Astrocyte of the spinal cord (primary cell): ENCODE measurements around the gene TRIM66.

Experiments
- DNase-seq: peaks from one replicate; pipeline ENCODE4 v3.0.0; 2011; ENCODE audit warnings: low read depth, low spot score
- H3K4me3 ChIP-seq: 2 replicates; pipeline ENCODE4 v1.5.1; 2011; ENCODE audit warnings: low read depth, mild to moderate bottlenecking, low read length, moderate library complexity
- CTCF ChIP-seq: IDR thresholded peaks from 2 replicates; pipeline ENCODE4 v1.5.1; 2012; ENCODE audit warnings: low read depth, mild to moderate bottlenecking, low read length, inconsistent platforms
- in situ Hi-C: cut with HindIII; loops from 2 replicates; pipeline ENCODE4 v1.10.0; 2017; ENCODE audit warnings: low sequenced_read_pairs

TRIM66 gene

GRCh38 chr11:8617063-8617462, 65.4 kb downstream of the TRIM66 start:
- in situ Hi-C loops: no loop called here
- TF ChIP-seq CTCF: no peak
- DNase-seq: no peak
- no peak overlapping the region for H3K4me3 ChIP-seq

- in situ Hi-C loops: no loop called here
- H3K4me3 ChIP-seq: no peak overlapping the region
- DNase-seq: no peak
- TF ChIP-seq CTCF: no peak
Observed at GRCh38 chr11:8615291-8616032, 67.0 kb downstream of the TRIM66 start.

GRCh38 chr11:8614497-8614896, 68.0 kb downstream of the TRIM66 start:
- in situ Hi-C loops: no loop called here
- TF ChIP-seq CTCF: no peak
- DNase-seq: no peak

GRCh38 chr11:8613036-8613435, 69.4 kb downstream of the TRIM66 start:
- in situ Hi-C loops: no loop called here
- TF ChIP-seq CTCF: no peak
- no peak overlapping the region for H3K4me3 ChIP-seq
- DNase-seq: no peak

More at GRCh38 chr11:8614497-8614896, 68.0 kb downstream of the TRIM66 start:
- no peak overlapping the region for H3K4me3 ChIP-seq

GRCh38 chr11:8612522-8612921, 69.9 kb downstream of the TRIM66 start:
- in situ Hi-C loops: no loop called here
- TF ChIP-seq CTCF: no peak
- no peak overlapping the region for H3K4me3 ChIP-seq
- DNase-seq: no peak

- in situ Hi-C loops: no loop called here
- no peak for TF ChIP-seq CTCF
- no peak overlapping the region for H3K4me3 ChIP-seq
- DNase-seq: peak; percentile 25
Observed at GRCh38 chr11:8610532-8611116, 71.8 kb downstream of the TRIM66 start.
